ENCODE data around the gene ZNF432. TPM values are rescaled to one million over a fixed set of nuclear protein-coding genes. Genes with fewer than 3 reads are reported as not detected.
"Not testable (repeated sequence)": the region's sequence is repeated elsewhere in the genome, so short reads cannot be mapped to it uniquely, and the experiment has no call there.

ZNF432 gene
- total RNA-seq, result 9.4 and 9.9 TPM in 2 replicates
- 8.3 TPM for polyA plus RNA-seq (2012)

GRCh38 chr19:52048555-52049501, at the start of gene ZNF432:
ZNF432 (minus strand) TSS chr19:52048838; CDS start chr19:52046868, 1,970 bp downstream.
- peak; percentile 95 for DNase-seq (ENCODE audit: low read depth)

GRCh38 chr19:52096416-52096815, 47.8 kb upstream of the ZNF432 start:
- DNase-seq (ENCODE audit: low read depth), result not testable (repeated sequence)

GRCh38 chr19:52095172-52096014, 46.8 kb upstream of the ZNF432 start, which contains the start of gene ZNF841:
ZNF841 (minus strand) TSS chr19:52095765; CDS start chr19:52084801, 10,964 bp downstream.
- DNase-seq (ENCODE audit: low read depth), result peak; percentile 95

GRCh38 chr19:52094526-52095130, 46.0 kb upstream of the ZNF432 start:
- peak; percentile 6 for DNase-seq (ENCODE audit: low read depth)

GRCh38 chr19:52086481-52086880, 37.8 kb upstream of the ZNF432 start:
- peak; percentile 18 for DNase-seq (ENCODE audit: low read depth)

- no peak for DNase-seq (ENCODE audit: low read depth)
Measured at GRCh38 chr19:52070496-52070895, 21.9 kb upstream of the ZNF432 start.

- DNase-seq (ENCODE audit: low read depth), result no peak
Measured at GRCh38 chr19:52069653-52070052, 21.0 kb upstream of the ZNF432 start.

- no peak for DNase-seq (ENCODE audit: low read depth)
Measured at GRCh38 chr19:52066258-52066863, 17.7 kb upstream of the ZNF432 start.

- DNase-seq (ENCODE audit: low read depth), result no peak
Measured at GRCh38 chr19:52065399-52065798, 16.8 kb upstream of the ZNF432 start.

- DNase-seq (ENCODE audit: low read depth), result not testable (repeated sequence)
Measured at GRCh38 chr19:52056480-52056879, 7.8 kb upstream of the ZNF432 start.

- not testable (repeated sequence) for DNase-seq (ENCODE audit: low read depth)
Measured at GRCh38 chr19:52051736-52052135, 3.1 kb upstream of the ZNF432 start.

- DNase-seq (ENCODE audit: low read depth), result no peak
Measured at GRCh38 chr19:52039169-52039568, 9.5 kb downstream of the ZNF432 start.

GRCh38 chr19:52034051-52034728, 14.4 kb downstream of the ZNF432 start:
- no peak for DNase-seq (ENCODE audit: low read depth)

GRCh38 chr19:52028780-52029123, 19.9 kb downstream of the ZNF432 start:
- DNase-seq (ENCODE audit: low read depth), result no peak

- peak; percentile 92 for DNase-seq (ENCODE audit: low read depth)
Measured at GRCh38 chr19:52028027-52028779, 20.4 kb downstream of the ZNF432 start, which contains the start of gene ZNF614. ZNF614 (minus strand) TSS chr19:52028379; CDS start chr19:52025745, 2,634 bp downstream.

GRCh38 chr19:52026255-52026990, 22.2 kb downstream of the ZNF432 start:
- DNase-seq (ENCODE audit: low read depth), result not testable (repeated sequence)

- not testable (repeated sequence) for DNase-seq (ENCODE audit: low read depth)
Measured at GRCh38 chr19:52024478-52024877, 24.2 kb downstream of the ZNF432 start.

GRCh38 chr19:52022193-52022592, 26.4 kb downstream of the ZNF432 start:
- DNase-seq (ENCODE audit: low read depth), result no peak

GRCh38 chr19:52020506-52020905, 28.1 kb downstream of the ZNF432 start:
- no peak for DNase-seq (ENCODE audit: low read depth)

Data from myocyte (in vitro differentiated cells).